ENCODE results near the gene WFDC9. TPM values are rescaled to one million over a fixed set of nuclear protein-coding genes. Genes with fewer than 3 reads are reported as not detected.

WFDC9 gene
- total and polyA plus RNA-seq, 2 of the 8 experiments (the other 6 are each of a cell fraction or from before 2014, with no cell fraction given), result not detected

DNA sequence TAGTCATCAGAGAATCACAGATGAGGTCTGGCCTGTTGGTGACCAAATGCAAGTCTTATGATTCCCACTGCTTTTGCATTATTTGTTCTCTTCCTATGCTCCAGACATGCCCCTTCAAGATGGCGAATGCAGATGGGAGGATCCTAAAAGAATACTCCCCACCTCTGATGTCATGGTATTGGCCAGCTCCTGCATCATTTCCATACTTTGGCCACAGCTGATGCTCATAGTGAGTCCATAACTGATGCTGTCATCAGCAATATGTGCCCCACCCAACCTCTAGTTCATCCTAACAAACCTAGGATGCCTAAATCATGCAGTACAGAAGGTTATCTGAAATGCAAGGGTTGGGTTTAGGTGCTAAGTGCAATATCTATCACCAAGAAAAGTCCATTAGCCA, 5.4 kb upstream of the WFDC9 start:
- H2BK120ac ChIP-seq (replicated peaks; ENCODE audit: low read depth, low read length), result no peak overlapping the region
- no peak overlapping the region for H2BK12ac ChIP-seq (ENCODE audit: low read depth, low read length)
- DNase-seq (ENCODE audit: low read depth in 1 of 2, low spot score in 2 of 2), result no peak
- no peak overlapping the region for H2BK20ac ChIP-seq (ENCODE audit: low read length)
- no peak overlapping the region for H3K4me3 ChIP-seq (ENCODE audit: extremely low read depth in 1 of 4, insufficient read depth in 2 of 4, low read depth in 3 of 4, low read length in 4 of 4)
- no peak overlapping the region for H3K4ac ChIP-seq (replicated peaks; ENCODE audit: insufficient read length, low read depth, low read length)
- H4K91ac ChIP-seq (replicated peaks; ENCODE audit: insufficient read length, low read length), result no peak overlapping the region
- no peaks in the 10 kb centered on the region for H3K9me3 ChIP-seq (ENCODE audit: insufficient read depth in 2 of 2, low read depth in 1 of 2, low read length in 1 of 2)
- no peak overlapping the region for H4K8ac ChIP-seq (ENCODE audit: extremely low read depth, insufficient read depth, low read length)
- no peak overlapping the region for H2AK5ac ChIP-seq (ENCODE audit: low read depth, low read length)
- H3K9ac ChIP-seq (replicated peaks in 1 of 4; ENCODE audit: extremely low read depth in 1 of 4, low read depth in 3 of 4, low read length in 3 of 4), result no peak overlapping the region
- 0 out of 7 replicates have a peak, but pooled peaks cover 0 to 2% (median 0%) of the 10 kb centered on the region in 4 experiments for H3K27me3 ChIP-seq (replicated peaks in 1 of 4; ENCODE audit: control insufficient read depth in 3 of 4, extremely low read depth in 1 of 4, insufficient read depth in 3 of 4, low read length in 3 of 4)
- no peak overlapping the region for H3K27ac ChIP-seq (ENCODE audit: low read depth, low read length)
- no peaks in the 10 kb centered on the region for H3K23me2 ChIP-seq (ENCODE audit: low read depth, low read length)
- H3K56ac ChIP-seq (replicated peaks; ENCODE audit: insufficient read length, low read depth, low read length), result no peak overlapping the region
- H3K4me2 ChIP-seq (ENCODE audit: insufficient read depth in 1 of 2, low read depth in 2 of 2, low read length in 2 of 2), result no peak overlapping the region
- H2BK15ac ChIP-seq (ENCODE audit: low read length), result no peak overlapping the region
- 86% methylated on average over 1 of the region's 1 CpG; no CpG with 5 or more reads in 1 of the 2 experiments for WGBS, 2 experiments (ENCODE audit: extremely low coverage in 1 of 2, insufficient coverage in 1 of 2, insufficient read length in 1 of 2, insufficient replicate concordance in 2 of 2, low coverage in 1 of 2, low lambda C conversion rate in 2 of 2, missing lambda C conversion rate in 1 of 2)
- no peak overlapping the region for H3K14ac ChIP-seq (ENCODE audit: insufficient read length)
- ChIA-PET POLR2A (ENCODE audit: partially characterized antibody) (no interaction called here), CTCF (ENCODE audit: partially characterized antibody) (no interaction called here)
- no peaks in the 10 kb centered on the region for H3K79me1 ChIP-seq (ENCODE audit: low read depth, low read length)
- H2AFZ ChIP-seq (ENCODE audit: low read length), result no peak overlapping the region
- H4K5ac ChIP-seq (ENCODE audit: insufficient read length, low read depth, low read length), result no peak overlapping the region
- H3K79me2 ChIP-seq (ENCODE audit: control insufficient read depth in 1 of 2, insufficient read depth in 2 of 2, low read length in 2 of 2), result no peaks in the 10 kb centered on the region
- no peak for TF ChIP-seq EP300 (IDR thresholded peaks at IDR 0.05; ENCODE audit: borderline replicate concordance in 1 of 2, low read depth in 2 of 2, low read length in 2 of 2)
- no peak for TF ChIP-seq TEAD4 (IDR thresholded peaks at IDR 0.05; ENCODE audit: low read depth, low read length)
- TF ChIP-seq, protein P1, sequence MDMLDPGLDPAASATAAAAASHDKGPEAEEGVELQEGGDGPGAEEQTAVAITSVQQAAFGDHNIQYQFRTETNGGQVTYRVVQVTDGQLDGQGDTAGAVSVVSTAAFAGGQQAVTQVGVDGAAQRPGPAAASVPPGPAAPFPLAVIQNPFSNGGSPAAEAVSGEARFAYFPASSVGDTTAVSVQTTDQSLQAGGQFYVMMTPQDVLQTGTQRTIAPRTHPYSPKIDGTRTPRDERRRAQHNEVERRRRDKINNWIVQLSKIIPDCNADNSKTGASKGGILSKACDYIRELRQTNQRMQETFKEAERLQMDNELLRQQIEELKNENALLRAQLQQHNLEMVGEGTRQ (IDR thresholded peaks at IDR 0.05; ENCODE audit: low read length), result no peak
- no peak for TF ChIP-seq NRF1 (IDR thresholded peaks at IDR 0.05; ENCODE audit: low read depth, low read length)
- no peak for TF ChIP-seq CBX8 (IDR thresholded peaks at IDR 0.05; ENCODE audit: borderline replicate concordance, low read depth, low read length)
- no peak for TF ChIP-seq SAP30 (IDR thresholded peaks at IDR 0.05; ENCODE audit: insufficient read depth, insufficient replicate concordance, low read length)
- no peak overlapping the region for H3K18ac ChIP-seq (ENCODE audit: extremely low read depth, low read length)
- no peak overlapping the region for H3K23ac ChIP-seq (ENCODE audit: insufficient read length)
- H2BK5ac ChIP-seq (ENCODE audit: low read depth, low read length), result no peak overlapping the region
- no peaks in the 10 kb centered on the region for H4K20me1 ChIP-seq (replicated peaks in 1 of 2; ENCODE audit: control insufficient read depth in 1 of 2, insufficient read depth in 2 of 2, low read length in 2 of 2)
- no peaks in the 10 kb centered on the region for H3K4me1 ChIP-seq (replicated peaks in 1 of 4; ENCODE audit: control insufficient read depth in 3 of 4, insufficient read depth in 4 of 4, low read length in 3 of 4)
- FAIRE-seq, result no peak
- no peaks in the 10 kb centered on the region for H3K36me3 ChIP-seq (ENCODE audit: control insufficient read depth in 2 of 4, insufficient read depth in 4 of 4, low read length in 3 of 4)
